Measurements from ENCODE around the gene PSTPIP1.

GRCh38 chr15:77037388-77038209 is 42.7 kb downstream of the PSTPIP1 start:
- TF ChIP-seq, protein P1, sequence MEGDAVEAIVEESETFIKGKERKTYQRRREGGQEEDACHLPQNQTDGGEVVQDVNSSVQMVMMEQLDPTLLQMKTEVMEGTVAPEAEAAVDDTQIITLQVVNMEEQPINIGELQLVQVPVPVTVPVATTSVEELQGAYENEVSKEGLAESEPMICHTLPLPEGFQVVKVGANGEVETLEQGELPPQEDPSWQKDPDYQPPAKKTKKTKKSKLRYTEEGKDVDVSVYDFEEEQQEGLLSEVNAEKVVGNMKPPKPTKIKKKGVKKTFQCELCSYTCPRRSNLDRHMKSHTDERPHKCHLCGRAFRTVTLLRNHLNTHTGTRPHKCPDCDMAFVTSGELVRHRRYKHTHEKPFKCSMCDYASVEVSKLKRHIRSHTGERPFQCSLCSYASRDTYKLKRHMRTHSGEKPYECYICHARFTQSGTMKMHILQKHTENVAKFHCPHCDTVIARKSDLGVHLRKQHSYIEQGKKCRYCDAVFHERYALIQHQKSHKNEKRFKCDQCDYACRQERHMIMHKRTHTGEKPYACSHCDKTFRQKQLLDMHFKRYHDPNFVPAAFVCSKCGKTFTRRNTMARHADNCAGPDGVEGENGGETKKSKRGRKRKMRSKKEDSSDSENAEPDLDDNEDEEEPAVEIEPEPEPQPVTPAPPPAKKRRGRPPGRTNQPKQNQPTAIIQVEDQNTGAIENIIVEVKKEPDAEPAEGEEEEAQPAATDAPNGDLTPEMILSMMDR (conservative IDR thresholded peaks at IDR 0.05; ENCODE audit: low read depth in 2 of 2): no peak
- TF ChIP-seq EZH2phosphoT487 (IDR thresholded peaks at IDR 0.05; ENCODE audit: unreplicated experiment) (no peak), REST (IDR thresholded peaks at IDR 0.05; ENCODE audit: unreplicated experiment) (no peak)
